T-helper 2 cell treated with Interferon-gamma antibody and Interleukin-4, amounts not matched to agents 5 μg/mL and 100 μg/mL, for 36 hours (primary cell): Measurements from ENCODE around the gene RPL37.
"Not testable (repeated sequence)": the region's sequence is repeated elsewhere in the genome, so short reads cannot be mapped to it uniquely, and the experiment has no call there.

Experiments
- DNase-seq: peaks from one replicate; pipeline ENCODE4 v3.0.0; 2021; ENCODE audit warnings: low spot score
- H3K27ac Mint-ChIP-seq: one replicate; pipeline ENCODE4 v1.8.0; 2021; ENCODE audit warnings: mild to moderate bottlenecking, mixed read lengths
- H3K27me3 Mint-ChIP-seq: one replicate; pipeline ENCODE4 v1.8.0; 2021; ENCODE audit warnings: low read depth, mixed read lengths
- H3K36me3 Mint-ChIP-seq: one replicate; pipeline ENCODE4 v1.8.0; 2021; ENCODE audit warnings: low read depth, mixed read lengths
- H3K4me1 Mint-ChIP-seq: one replicate; pipeline ENCODE4 v1.8.0; 2021; ENCODE audit warnings: low read depth, mixed read lengths
- H3K4me3 Mint-ChIP-seq: one replicate; pipeline ENCODE4 v1.8.0; 2022; ENCODE audit warnings: mild to moderate bottlenecking, moderate library complexity, mixed read lengths
- H3K9me3 Mint-ChIP-seq: one replicate; pipeline ENCODE4 v1.8.0; 2021; ENCODE audit warnings: mixed read lengths

Gene RPL37

GRCh38 chr5:40797273-40798011 lies 37.6 kb downstream of the RPL37 start:
- Mint-ChIP-seq H3K9me3 (no peaks in the 10 kb centered on the region), H3K27me3 (peaks cover 11% of the 10 kb centered on the region), H3K36me3 (peaks cover 29% of the 10 kb centered on the region), H3K27ac (peak overlapping the region; percentile 89), H3K4me1 (peaks cover 32% of the 10 kb centered on the region), H3K4me3 (peak overlapping the region; percentile 89)
- DNase-seq, result peak; percentile 75

DNA sequence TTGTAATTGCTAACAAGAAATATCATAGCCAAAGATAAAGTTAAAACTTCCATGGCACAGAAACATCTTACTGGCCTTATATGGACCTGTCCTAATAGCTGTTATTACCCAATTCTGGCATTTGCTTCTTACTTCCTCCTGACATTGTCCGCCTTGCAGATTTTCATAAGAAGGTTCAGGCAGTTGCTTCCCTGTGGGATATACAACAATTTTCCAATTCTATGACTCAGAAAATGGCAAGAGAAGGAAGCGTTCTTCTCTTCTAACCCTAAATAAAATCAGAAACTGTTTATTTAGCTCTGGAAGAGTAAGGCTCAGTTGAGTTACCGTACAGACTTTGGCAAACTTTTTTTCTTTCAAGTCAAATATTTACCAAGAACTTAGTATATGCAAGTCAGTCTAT lies 38.5 kb downstream of the RPL37 start:
- H3K4me3 Mint-ChIP-seq, result peak overlapping the region; percentile 89
- peaks cover 29% of the 10 kb centered on the region for H3K36me3 Mint-ChIP-seq
- peaks cover 36% of the 10 kb centered on the region for H3K4me1 Mint-ChIP-seq
- H3K27me3 Mint-ChIP-seq, result peaks cover 9% of the 10 kb centered on the region
- no peak overlapping the region for H3K27ac Mint-ChIP-seq
- no peaks in the 10 kb centered on the region for H3K9me3 Mint-ChIP-seq
- no peak for DNase-seq

- H3K27ac Mint-ChIP-seq, DNase-seq, H3K9me3 Mint-ChIP-seq, H3K4me3 Mint-ChIP-seq, H3K27me3 Mint-ChIP-seq: not testable (repeated sequence)
- H3K36me3 Mint-ChIP-seq, result peaks cover 29% of the 10 kb centered on the region
- peaks cover 38% of the 10 kb centered on the region for H3K4me1 Mint-ChIP-seq
Observed at GRCh38 chr5:40794877-40795276, 40.1 kb downstream of the RPL37 start.

GRCh38 chr5:40794340-40794739 lies 40.7 kb downstream of the RPL37 start:
- peaks cover 30% of the 10 kb centered on the region for H3K36me3 Mint-ChIP-seq
- not testable (repeated sequence) for H3K9me3 Mint-ChIP-seq, DNase-seq, H3K4me3 Mint-ChIP-seq, H3K27ac Mint-ChIP-seq, H3K27me3 Mint-ChIP-seq
- H3K4me1 Mint-ChIP-seq, result peaks cover 38% of the 10 kb centered on the region

- H3K27ac Mint-ChIP-seq, result not testable (repeated sequence)
Observed at GRCh38 chr5:40792691-40793090, 42.3 kb downstream of the RPL37 start.

DNA sequence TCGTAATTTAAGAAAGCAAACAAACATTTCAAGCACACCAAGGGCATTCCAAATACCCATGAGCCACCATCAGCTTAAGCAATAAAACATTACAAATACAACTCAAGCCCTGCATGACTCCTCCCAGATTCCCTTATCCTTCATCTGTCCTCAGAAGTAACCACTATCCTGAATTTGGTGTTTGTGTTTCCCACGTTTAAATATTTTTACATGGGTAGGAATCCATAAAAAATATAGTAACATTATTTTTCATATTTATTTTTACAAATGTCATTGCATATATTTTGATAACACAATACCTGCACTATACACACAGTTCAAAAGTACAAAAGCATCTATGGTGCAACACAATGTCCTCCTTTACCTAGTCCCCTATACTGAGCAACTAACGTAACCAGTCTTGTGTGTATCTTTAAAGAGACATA lies 43.3 kb downstream of the RPL37 start:
- Mint-ChIP-seq H3K36me3 (peaks cover 42% of the 10 kb centered on the region), H3K4me1 (peaks cover 29% of the 10 kb centered on the region), H3K27ac (no peak overlapping the region), H3K27me3 (no peaks in the 10 kb centered on the region), H3K9me3 (peaks cover 11% of the 10 kb centered on the region), H3K4me3 (no peak overlapping the region)
- no peak for DNase-seq

More at GRCh38 chr5:40792691-40793090, 42.3 kb downstream of the RPL37 start:
- H3K27me3 Mint-ChIP-seq, H3K9me3 Mint-ChIP-seq, DNase-seq, H3K4me3 Mint-ChIP-seq: not testable (repeated sequence)
- Mint-ChIP-seq H3K4me1 (peaks cover 34% of the 10 kb centered on the region), H3K36me3 (peaks cover 44% of the 10 kb centered on the region)

DNA sequence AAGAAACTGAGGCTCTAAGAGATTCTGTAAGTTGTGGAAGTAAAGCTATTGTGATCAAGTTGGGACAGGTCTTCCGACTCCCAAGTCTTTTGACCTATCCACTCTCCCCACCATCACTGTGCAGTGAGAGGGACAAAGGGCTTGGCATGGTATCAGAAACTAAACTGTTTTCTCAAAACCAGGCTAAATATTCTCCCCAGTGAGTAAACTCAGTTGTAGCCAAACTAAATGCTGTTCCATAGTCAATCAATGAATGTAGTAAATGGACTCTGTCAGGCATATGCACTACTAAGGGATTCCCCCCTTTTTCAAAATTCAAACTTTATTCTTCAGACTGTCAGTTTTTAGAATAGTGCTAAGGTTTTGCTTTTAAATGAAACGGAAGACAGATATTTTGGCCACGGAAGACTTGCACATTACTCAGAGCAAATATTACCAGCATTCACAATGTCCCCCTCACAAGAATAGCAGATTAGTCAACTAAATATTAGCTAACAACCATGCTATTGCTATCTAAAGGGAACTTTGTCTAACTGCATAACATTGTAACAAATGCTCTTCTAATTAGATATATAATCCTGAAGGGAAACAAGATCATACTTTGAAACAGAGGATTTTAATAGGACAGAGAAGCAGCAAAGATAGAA lies 44.0 kb downstream of the RPL37 start:
- peaks cover 46% of the 10 kb centered on the region for H3K36me3 Mint-ChIP-seq
- H3K4me3 Mint-ChIP-seq, result no peak overlapping the region
- no peaks in the 10 kb centered on the region for H3K27me3 Mint-ChIP-seq
- peaks cover 23% of the 10 kb centered on the region for H3K4me1 Mint-ChIP-seq
- no peak overlapping the region for H3K27ac Mint-ChIP-seq
- no peak for DNase-seq
- H3K9me3 Mint-ChIP-seq, result peaks cover 15% of the 10 kb centered on the region

- not testable (repeated sequence) for DNase-seq, H3K27me3 Mint-ChIP-seq, H3K27ac Mint-ChIP-seq, H3K4me3 Mint-ChIP-seq
- Mint-ChIP-seq H3K4me1 (peaks cover 18% of the 10 kb centered on the region), H3K36me3 (peaks cover 33% of the 10 kb centered on the region), H3K9me3 (peaks cover 15% of the 10 kb centered on the region)
Observed at GRCh38 chr5:40788941-40789340, 46.1 kb downstream of the RPL37 start.

DNA sequence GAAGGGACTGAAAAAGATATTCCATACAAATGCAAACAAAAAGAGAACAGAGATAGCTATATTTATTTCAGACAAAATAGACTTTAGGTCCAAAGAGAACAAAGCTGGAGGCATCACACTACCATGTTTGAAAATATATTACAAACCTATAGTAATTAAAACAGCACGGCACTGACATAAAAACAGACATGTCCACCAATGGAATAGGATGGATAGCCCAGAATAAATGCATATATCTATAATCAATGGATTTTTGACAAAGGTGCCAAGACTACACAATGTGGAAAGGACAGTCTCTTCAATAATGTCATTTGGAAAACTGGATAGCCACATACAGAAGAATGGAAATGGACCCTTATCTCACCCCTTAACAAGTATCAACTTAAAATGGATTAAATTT lies 47.0 kb downstream of the RPL37 start:
- no peak for DNase-seq
- peaks cover 13% of the 10 kb centered on the region for H3K4me1 Mint-ChIP-seq
- H3K9me3 Mint-ChIP-seq, result peaks cover 15% of the 10 kb centered on the region
- no peaks in the 10 kb centered on the region for H3K27me3 Mint-ChIP-seq
- no peak overlapping the region for H3K4me3 Mint-ChIP-seq
- peaks cover 30% of the 10 kb centered on the region for H3K36me3 Mint-ChIP-seq
- H3K27ac Mint-ChIP-seq, result no peak overlapping the region

DNA sequence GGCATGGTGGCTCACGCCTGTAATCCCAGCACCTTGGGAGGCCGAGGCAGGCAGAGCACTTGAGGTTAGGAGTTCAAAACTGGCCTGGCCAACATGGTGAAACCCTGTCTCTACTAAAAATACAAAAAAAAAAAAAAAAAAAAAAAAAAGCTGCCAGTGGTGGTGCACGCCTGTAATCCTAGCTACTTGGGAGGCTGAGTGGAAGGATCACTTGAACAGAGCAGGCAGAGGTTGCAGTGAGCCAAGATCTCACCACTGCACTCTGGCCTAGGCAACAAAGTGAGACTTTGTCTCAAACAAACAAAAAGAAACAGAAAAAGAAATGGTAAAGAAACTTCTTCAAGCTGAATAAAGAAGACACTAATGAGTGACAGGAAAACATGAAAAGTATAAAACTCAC lies 48.4 kb downstream of the RPL37 start:
- H3K27ac Mint-ChIP-seq, DNase-seq, H3K4me3 Mint-ChIP-seq, H3K27me3 Mint-ChIP-seq: not testable (repeated sequence)
- peaks cover 30% of the 10 kb centered on the region for H3K36me3 Mint-ChIP-seq
- H3K4me1 Mint-ChIP-seq, result peaks cover 12% of the 10 kb centered on the region
- peaks cover 15% of the 10 kb centered on the region for H3K9me3 Mint-ChIP-seq

GRCh38 chr5:40784916-40785315 lies 50.1 kb downstream of the RPL37 start:
- H3K36me3 Mint-ChIP-seq, result peaks cover 32% of the 10 kb centered on the region
- H3K27me3 Mint-ChIP-seq, result no peaks in the 10 kb centered on the region
- H3K27ac Mint-ChIP-seq, result no peak overlapping the region
- peaks cover 10% of the 10 kb centered on the region for H3K4me1 Mint-ChIP-seq
- no peak for DNase-seq
- H3K4me3 Mint-ChIP-seq, result no peak overlapping the region
- H3K9me3 Mint-ChIP-seq, result peaks cover 15% of the 10 kb centered on the region

- Mint-ChIP-seq H3K36me3 (peaks cover 29% of the 10 kb centered on the region), H3K9me3 (peaks cover 15% of the 10 kb centered on the region), H3K27me3 (no peaks in the 10 kb centered on the region), H3K27ac (peak overlapping the region; percentile 8), H3K4me1 (peaks cover 10% of the 10 kb centered on the region), H3K4me3 (no peak overlapping the region)
- no peak for DNase-seq
Observed at GRCh38 chr5:40784027-40784653, 50.9 kb downstream of the RPL37 start.

DNA sequence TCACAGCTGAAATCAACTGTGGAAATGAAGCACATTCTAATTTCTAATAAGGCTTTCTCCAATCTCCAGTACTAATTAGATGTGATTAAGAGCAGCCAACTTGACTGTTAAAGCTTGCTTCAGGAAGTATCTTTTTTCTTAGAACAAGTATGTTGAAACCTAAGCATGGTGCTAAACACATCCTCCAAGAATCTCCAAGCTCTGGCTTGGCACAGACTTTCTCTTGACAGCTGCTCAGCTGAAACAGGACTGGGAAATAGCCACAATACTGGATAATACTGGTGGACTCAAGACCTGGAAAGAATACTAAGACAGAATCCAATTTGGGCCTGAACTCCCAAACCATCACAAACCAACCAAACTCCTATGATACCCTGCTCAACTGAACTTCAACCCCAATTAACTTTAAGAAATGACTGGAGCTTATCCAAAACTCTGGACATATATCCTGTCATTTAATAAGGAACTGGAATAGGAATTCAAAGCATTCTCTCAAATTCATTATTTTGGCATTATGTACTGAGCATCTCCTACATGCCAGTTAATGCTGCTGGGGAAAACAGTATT lies 53.1 kb downstream of the RPL37 start:
- Mint-ChIP-seq H3K27me3 (no peaks in the 10 kb centered on the region), H3K4me3 (no peak overlapping the region), H3K36me3 (peaks cover 17% of the 10 kb centered on the region), H3K4me1 (peaks cover 10% of the 10 kb centered on the region), H3K9me3 (peaks cover 4% of the 10 kb centered on the region), H3K27ac (no peak overlapping the region)
- DNase-seq, result no peak

GRCh38 chr5:40780858-40781257 lies 54.2 kb downstream of the RPL37 start:
- Mint-ChIP-seq H3K4me1 (peaks cover 18% of the 10 kb centered on the region), H3K4me3 (no peak overlapping the region), H3K9me3 (no peaks in the 10 kb centered on the region), H3K36me3 (peaks cover 18% of the 10 kb centered on the region), H3K27ac (no peak overlapping the region), H3K27me3 (no peaks in the 10 kb centered on the region)
- DNase-seq, result no peak
